Transverse colon (tissue), 4 donors: ENCODE measurements around the gene RXRG.

Experiments
- CTCF ChIP-seq, 5 experiments: fragments of 200-600 bp in 3 of 5; fragments of 450-650 bp in 2 of 5; sonication (generic) in 3 of 5; IDR thresholded peaks; 1 replicate in 2 of 5; 2 replicates in 3 of 5; pipeline ENCODE4 v1.5.1; 2016 to 2017; ENCODE audit warnings: antibody characterized with exemption in 5 of 5, inconsistent platforms in 3 of 5, mild to moderate bottlenecking in 2 of 5, moderate library complexity in 1 of 5
- EP300 ChIP-seq: sonication (generic); formaldehyde crosslinking; IDR thresholded peaks from one replicate; pipeline ENCODE4 v1.6.1; 2017; ENCODE audit warnings: antibody characterized with exemption, low read depth
- POLR2A ChIP-seq: fragments of 450-650 bp; IDR thresholded peaks from one replicate; pipeline ENCODE4 v1.6.1; 2016; ENCODE audit warnings: antibody characterized with exemption, mild to moderate bottlenecking, moderate library complexity
- POLR2AphosphoS5 ChIP-seq, 3 donors: sonication (generic); formaldehyde crosslinking; IDR thresholded peaks; one replicate each; pipeline ENCODE4 v1.6.1; 2016; ENCODE audit warnings: antibody characterized with exemption in 3 of 3

- no peak for TF ChIP-seq CTCF (IDR thresholded peaks at IDR 0.05)
- no peak for TF ChIP-seq POLR2AphosphoS5 (IDR thresholded peaks at IDR 0.05)
- TF ChIP-seq POLR2A, result no peak
- no peak for TF ChIP-seq EP300
Measured at GRCh38 chr1:165423136-165423535, 21.8 kb downstream of the RXRG start.
